MM.1S (cell line): ENCODE data around the gene HOXC10.

Source experiments
- EZH2phosphoT487 ChIP-seq: fragments of 300-600 bp; sonication (generic); IDR thresholded peaks from 2 replicates; pipeline ENCODE4 v1.6.1; 2018; ENCODE audit warnings: antibody characterized with exemption, low read length
- TF ChIP-seq, protein P1 (sequence below): fragments of 300-600 bp; sonication (generic); IDR thresholded peaks from 2 replicates; pipeline ENCODE4 v1.5.1; 2016; ENCODE audit warnings: antibody characterized with exemption, low read length, mixed read lengths

DNA sequence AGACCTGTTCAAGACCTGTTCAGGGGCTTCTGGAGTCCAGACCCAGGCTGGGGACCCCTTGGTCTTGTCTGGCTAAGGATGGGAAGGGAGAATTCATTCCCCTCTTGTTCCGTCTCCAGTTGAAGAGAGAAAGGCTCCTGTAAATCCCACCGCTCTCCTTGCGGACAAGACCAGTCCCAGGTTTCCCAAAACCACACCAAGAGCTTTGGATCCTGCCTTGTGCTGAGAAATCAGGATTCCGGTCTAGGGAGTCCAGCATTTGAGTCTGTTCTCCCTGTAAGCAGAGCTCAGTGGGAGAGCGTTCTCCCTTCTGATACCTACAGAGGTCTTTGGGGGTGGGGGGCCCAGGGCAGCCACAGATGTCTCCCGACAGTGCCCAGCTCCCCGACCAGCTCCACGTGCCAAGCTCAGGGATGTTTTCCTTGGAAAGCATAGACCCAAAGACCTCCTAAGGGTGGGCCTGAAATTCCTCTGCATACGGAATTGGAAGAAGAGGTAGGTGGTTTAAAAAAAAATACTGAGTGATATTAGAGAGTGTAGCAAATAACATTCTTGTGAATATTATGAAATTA is 44.4 kb upstream of the HOXC10 start:
- TF ChIP-seq, protein P1, sequence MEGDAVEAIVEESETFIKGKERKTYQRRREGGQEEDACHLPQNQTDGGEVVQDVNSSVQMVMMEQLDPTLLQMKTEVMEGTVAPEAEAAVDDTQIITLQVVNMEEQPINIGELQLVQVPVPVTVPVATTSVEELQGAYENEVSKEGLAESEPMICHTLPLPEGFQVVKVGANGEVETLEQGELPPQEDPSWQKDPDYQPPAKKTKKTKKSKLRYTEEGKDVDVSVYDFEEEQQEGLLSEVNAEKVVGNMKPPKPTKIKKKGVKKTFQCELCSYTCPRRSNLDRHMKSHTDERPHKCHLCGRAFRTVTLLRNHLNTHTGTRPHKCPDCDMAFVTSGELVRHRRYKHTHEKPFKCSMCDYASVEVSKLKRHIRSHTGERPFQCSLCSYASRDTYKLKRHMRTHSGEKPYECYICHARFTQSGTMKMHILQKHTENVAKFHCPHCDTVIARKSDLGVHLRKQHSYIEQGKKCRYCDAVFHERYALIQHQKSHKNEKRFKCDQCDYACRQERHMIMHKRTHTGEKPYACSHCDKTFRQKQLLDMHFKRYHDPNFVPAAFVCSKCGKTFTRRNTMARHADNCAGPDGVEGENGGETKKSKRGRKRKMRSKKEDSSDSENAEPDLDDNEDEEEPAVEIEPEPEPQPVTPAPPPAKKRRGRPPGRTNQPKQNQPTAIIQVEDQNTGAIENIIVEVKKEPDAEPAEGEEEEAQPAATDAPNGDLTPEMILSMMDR = no peak
- peak; percentile 58; the same call in 1 of the 2 replicates for TF ChIP-seq EZH2phosphoT487
